HAP-1 (cell line): ENCODE results near the gene SYPL2.

Experiments
- DNase-seq, 2 experiments: peaks; one replicate each; pipeline ENCODE4 v3.0.0-alpha.2; 2016 to 2020; ENCODE audit warnings: low spot score in 2 of 2
- H3K27me3 ChIP-seq: fragments of 250-450 bp; sonication (Bioruptor Pico); 2 replicates; pipeline ENCODE4 v1.5.1; 2020; ENCODE audit warnings: low read depth, mild to moderate bottlenecking, moderate library complexity
- H3K36me3 ChIP-seq: fragments of 250-450 bp; sonication (Bioruptor Pico); replicated peaks from 2 replicates; pipeline ENCODE4 v1.5.1; 2020; ENCODE audit warnings: mild to moderate bottlenecking
- H3K4me1 ChIP-seq: fragments of 250-450 bp; sonication (Bioruptor Pico); 2 replicates; pipeline ENCODE4 v1.5.1; 2020; ENCODE audit warnings: mild to moderate bottlenecking
- H3K4me3 ChIP-seq: fragments of 250-450 bp; sonication (Bioruptor Pico); 2 replicates; pipeline ENCODE4 v1.5.1; 2020; ENCODE audit warnings: mild to moderate bottlenecking, moderate library complexity
- H3K9me3 ChIP-seq: fragments of 250-450 bp; sonication (Bioruptor Pico); 2 replicates; pipeline ENCODE4 v1.5.1; 2020; ENCODE audit warnings: mild to moderate bottlenecking, moderate library complexity
- in situ Hi-C: fragments of 300-500 bp; cut with MboI; formaldehyde crosslinking; loops from 3 replicates; pipeline ENCODE4 v1.14.3; 2020; ENCODE audit warnings: low sequenced_read_pairs, inconsistent platforms, mixed read lengths

SYPL2 gene

DNA sequence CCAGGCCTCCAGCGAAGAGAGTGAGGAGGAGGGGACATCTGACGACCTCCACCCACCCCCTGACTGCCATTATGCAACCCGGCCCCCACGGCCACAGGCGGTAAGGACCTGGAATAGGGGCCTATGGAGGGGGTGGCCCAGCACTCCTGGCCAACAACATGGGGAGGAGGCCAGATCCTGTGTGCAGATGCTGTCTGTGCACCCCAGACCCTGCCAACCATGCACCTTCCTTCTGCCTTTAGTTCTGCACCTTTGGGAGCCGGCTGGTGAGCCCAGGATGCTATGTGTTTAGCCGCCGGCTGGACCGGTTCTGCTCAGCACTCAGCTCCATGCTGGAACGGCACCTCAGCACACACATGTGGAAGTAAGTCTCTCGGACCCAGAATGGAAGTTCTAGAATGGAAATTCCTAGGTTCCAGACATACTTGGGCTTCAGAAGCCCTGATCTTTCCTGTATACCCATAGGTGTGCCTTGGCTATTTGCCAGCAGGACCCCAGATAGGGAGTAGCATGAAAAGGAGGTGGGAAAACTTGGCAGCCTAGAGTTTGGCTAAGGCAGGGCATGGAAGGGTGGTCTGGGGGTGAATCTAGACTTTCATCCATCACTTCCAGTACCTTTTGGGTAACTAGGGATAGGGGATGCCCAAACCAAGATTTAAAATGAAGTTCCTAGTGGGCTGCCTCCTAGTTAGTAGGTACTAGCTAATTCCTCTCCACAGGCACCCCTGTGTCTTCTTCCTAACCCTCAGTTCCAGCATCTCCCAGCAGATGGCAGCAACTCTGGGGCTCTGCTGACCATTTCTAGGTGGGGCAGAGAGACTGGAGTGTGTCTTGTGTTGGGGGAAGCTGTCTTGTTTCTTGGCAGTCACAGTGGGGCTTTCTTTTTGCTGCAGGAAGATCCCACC lies 23.9 kb downstream of the SYPL2 start:
- DNase-seq = peak; percentile 40 to 83
- H3K4me3 ChIP-seq = no peak overlapping the region
- H3K4me1 ChIP-seq = peaks cover 7% of the 10 kb centered on the region; the same call in 1 of the 2 replicates
- no peaks in the 10 kb centered on the region; the same call in 1 of the 2 replicates for H3K36me3 ChIP-seq
- no peaks in the 10 kb centered on the region for H3K27me3 ChIP-seq
- no peaks in the 10 kb centered on the region for H3K9me3 ChIP-seq
- in situ Hi-C loops = no loop called here

DNA sequence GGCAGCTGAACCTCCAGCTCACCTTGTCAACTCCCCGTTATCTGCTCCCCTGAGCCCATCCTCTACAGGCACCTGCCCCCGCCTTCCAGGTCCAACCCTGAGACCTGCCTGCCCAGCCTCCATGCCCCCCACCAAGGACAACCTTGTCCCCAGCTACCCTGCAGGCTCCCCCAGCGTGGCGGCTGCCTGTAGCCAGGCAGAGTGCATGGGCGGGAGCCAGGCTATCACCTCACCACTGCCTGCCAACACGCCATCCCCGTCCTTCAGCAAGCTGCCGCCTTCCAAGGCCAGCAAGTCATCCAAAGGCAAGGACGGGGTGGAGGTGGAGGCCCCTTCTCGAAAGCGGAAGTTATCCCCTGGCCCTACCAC lies 24.6 kb downstream of the SYPL2 start:
- in situ Hi-C loops = no loop called here

DNA sequence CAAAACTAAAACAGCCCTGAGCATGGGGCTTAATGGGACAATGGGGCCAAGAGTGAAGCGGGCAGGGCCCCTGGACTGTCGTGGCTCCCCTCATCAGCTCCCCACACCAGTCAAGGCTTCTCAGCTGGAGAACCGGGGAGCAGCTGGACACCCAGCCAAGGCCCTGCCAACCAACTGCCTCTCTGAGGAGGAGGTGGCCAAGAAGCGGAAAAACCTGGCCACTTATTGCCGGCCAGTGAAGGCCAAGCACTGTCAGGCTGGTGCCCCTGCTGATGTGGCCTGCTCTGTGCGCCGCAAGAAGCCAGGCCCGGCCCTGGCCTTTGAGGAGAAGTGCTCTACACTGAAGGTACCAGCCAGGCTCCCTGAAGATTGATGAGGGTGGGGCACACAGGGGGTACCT lies 25.0 kb downstream of the SYPL2 start:
- Histone ChIP-seq H3K9me3 (no peaks in the 10 kb centered on the region), H3K4me1 (peaks cover 7% of the 10 kb centered on the region; the same call in 1 of the 2 replicates), H3K4me3 (no peak overlapping the region), H3K36me3 (peaks cover 4% of the 10 kb centered on the region; the same call in 1 of the 2 replicates), H3K27me3 (no peaks in the 10 kb centered on the region)
- DNase-seq = no peak
- in situ Hi-C loops = no loop called here

More for the DNA sequence above, 24.6 kb downstream of the SYPL2 start:
- Histone ChIP-seq H3K4me1 (peaks cover 7% of the 10 kb centered on the region; the same call in 1 of the 2 replicates), H3K27me3 (no peaks in the 10 kb centered on the region), H3K9me3 (no peaks in the 10 kb centered on the region), H3K4me3 (no peak overlapping the region), H3K36me3 (no peaks in the 10 kb centered on the region; the same call in 1 of the 2 replicates)
- DNase-seq = no peak

DNA sequence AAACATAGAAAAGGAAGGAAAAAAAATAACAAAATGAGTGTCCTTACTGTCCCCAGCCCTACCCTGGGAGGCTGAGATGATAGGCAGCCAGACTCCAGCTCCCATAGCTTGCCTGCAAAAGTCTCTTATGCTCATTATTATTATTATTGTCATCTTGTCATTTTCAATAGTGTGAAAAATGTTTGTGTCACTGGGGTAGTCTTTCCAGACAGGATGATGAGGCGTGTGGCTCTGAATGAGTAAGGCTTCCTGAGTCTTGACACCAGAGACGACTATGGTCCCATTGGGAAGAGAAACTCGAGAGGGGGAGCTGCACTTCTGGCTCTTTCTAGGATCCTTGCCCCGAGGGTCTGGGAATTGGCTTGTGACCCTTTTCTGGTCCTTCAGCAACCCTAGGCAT lies 26.4 kb downstream of the SYPL2 start:
- Histone ChIP-seq H3K27me3 (no peaks in the 10 kb centered on the region), H3K36me3 (peaks cover 5% of the 10 kb centered on the region; the same call in 1 of the 2 replicates), H3K9me3 (no peaks in the 10 kb centered on the region), H3K4me1 (peaks cover 7% of the 10 kb centered on the region; the same call in 1 of the 2 replicates), H3K4me3 (no peak overlapping the region)
- DNase-seq = no peak
- in situ Hi-C loops = no loop called here

DNA sequence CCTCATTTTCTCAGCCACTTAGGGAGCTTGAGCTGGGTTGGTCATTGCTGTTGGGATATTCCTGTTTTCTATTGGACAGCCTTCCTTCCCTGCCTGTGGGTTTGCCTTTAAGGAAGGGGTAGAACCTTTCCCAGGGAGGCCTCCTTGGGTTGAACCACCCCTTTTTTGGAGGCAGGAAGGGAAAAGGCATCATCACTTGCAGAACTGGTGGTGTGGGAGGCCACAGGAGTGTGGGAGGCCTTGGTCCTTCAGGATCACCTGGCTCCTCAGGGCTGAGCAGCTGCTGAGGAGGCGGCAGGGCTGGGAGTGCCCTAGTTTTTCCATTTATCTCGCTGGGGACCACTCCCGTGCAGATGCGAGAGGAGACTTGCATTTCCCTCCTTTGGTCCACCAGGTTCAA lies 26.9 kb downstream of the SYPL2 start:
- no peak overlapping the region for H3K4me3 ChIP-seq
- DNase-seq = no peak
- peaks cover 7% of the 10 kb centered on the region; the same call in 1 of the 2 replicates for H3K4me1 ChIP-seq
- no peaks in the 10 kb centered on the region for H3K9me3 ChIP-seq
- H3K36me3 ChIP-seq = peaks cover 7% of the 10 kb centered on the region; the same call in 1 of the 2 replicates
- in situ Hi-C loops = no loop called here
- H3K27me3 ChIP-seq = no peaks in the 10 kb centered on the region

DNA sequence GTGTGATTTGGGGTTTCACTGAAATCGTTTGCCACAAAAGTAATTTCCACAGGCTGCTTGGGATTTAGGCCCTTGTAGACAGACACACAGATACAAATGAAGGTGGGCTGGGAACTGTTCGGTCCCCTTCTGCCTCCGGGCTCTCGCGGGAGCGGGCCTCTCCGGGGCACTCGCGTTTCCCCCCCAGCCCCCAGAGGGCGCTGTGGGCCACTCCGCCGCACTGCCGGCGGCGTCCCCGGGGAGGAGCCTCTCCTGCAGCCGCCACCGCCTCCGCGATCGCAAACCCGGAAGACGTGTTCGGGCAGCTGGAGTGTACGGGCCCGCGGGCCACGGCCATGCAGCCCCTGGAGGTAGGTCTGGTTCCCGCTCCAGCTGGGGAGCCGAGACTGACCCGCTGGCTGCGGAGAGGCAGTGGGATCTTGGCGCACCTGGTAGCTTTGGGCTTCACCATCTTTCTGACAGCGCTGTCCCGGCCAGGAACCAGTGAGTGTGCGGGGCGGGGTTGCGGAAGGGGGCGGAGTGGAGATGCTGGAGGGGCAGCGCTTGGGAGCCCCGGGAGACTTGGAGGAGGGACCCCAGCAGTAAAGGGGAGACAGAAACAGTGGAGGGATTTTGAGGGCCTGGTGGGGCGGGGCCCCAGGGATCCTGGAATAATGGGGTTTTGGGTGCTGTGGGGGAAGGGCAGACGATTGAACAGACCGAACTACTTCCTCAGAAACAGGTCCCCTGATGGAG lies 27.6 kb downstream of the SYPL2 start, which contains the start of gene CYB561D1:
CYB561D1 (plus strand) TSS at position 290 of the 735 bp plus-strand sequence; CDS start at position 336, 46 bp downstream.
- H3K4me3 ChIP-seq = peak within 1 kb of the TSS; percentile 99
- H3K4me1 ChIP-seq = peaks cover 7% of the 10 kb centered on the region; the same call in 1 of the 2 replicates
- DNase-seq = peak; percentile 84 to 93
- H3K9me3 ChIP-seq = no peaks in the 10 kb centered on the region
- peaks cover 7% of the 10 kb centered on the region; the same call in 1 of the 2 replicates for H3K36me3 ChIP-seq
- H3K27me3 ChIP-seq = no peaks in the 10 kb centered on the region
- in situ Hi-C loops = no loop called here

DNA sequence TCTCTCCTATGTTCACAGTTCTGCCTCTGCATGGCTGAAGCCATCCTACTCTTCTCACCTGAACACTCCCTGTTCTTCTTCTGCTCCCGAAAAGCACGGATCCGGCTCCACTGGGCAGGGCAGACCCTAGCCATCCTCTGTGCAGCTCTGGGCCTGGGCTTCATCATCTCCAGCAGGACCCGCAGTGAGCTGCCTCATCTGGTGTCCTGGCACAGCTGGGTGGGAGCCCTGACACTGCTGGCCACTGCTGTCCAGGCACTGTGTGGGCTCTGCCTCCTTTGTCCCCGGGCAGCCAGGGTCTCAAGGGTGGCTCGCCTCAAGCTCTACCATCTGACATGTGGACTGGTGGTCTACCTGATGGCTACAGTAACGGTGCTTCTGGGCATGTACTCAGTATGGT lies 29.4 kb downstream of the SYPL2 start:
- DNase-seq = no peak
- Histone ChIP-seq H3K4me1 (peaks cover 7% of the 10 kb centered on the region; the same call in 1 of the 2 replicates), H3K27me3 (no peaks in the 10 kb centered on the region), H3K36me3 (peaks cover 13% of the 10 kb centered on the region), H3K4me3 (no peak overlapping the region), H3K9me3 (no peaks in the 10 kb centered on the region)
- in situ Hi-C loops = loop anchor here (5.0 kb wide), 1 partner anchor 37 kb away; no protein-coding TSS in a partner anchor

DNA sequence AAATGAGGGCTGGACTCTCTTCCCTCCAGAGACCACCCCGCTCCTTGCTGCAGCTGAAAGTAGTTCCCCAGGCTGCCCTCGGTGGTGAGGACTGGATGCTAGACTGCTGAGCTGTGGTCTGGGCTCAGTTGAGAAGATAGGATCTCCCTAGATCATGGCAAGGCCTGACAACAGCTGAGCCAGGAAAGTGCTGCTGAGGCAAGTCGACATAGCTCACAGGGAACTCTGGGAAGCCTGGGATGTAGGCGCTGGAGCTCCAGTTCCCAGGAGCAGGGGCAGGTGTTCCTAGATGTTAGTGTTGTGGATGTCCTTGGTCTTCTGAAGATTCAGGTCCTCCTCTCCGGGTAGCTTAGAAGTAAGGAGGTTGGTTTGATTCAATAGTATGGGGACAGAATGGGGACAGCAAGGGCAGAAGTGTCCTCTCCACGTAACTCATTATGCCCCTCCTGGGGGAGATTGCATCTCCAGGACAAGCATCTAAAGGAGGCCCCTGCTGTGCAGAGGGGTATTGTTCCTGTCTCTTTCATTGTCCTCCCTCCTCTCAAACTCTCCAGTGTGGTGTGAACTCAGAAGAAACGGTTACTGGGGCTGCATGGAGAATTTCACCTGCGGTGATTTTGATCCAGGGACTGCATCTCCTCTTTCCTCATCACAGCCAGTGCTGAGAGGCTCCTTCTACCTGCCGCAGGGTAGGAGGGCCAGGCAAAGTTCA lies 31.3 kb downstream of the SYPL2 start:
- in situ Hi-C loops = loop anchor here (5.0 kb wide), 1 partner anchor 35 kb away; no protein-coding TSS in a partner anchor

DNA sequence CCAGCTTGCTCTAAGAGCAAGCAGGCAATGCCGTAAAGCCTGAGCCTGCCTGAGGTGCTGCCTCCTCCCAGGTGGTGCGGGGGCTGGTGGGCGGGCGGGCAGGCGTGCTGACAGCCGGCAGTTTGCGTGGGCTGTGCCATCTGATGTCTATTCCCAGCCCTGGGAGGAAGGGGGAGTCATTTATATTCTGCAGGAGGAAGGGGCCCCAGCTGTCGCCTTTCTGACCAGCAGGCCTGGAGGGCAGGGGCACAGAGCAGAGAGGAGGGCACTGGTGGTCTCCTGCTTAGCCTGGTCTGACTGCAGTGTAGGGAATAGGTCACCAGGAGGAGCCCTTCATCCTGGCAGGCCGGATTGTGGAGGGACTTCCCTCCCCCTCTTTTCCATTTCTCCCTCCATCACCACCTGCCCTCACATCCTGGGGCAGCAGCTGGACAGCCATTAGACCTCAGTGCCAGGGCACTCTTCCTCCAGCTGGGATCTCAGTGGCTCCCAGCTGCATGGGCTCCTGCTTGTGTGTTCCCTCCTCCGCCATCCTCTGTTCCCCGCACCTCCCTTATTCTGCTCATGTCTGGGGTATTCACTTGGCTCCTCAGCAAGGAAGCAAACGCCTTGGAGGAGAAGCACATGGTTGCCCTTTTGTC lies 31.9 kb downstream of the SYPL2 start:
- Histone ChIP-seq H3K27me3 (no peaks in the 10 kb centered on the region), H3K9me3 (no peaks in the 10 kb centered on the region), H3K4me1 (peaks cover 7% of the 10 kb centered on the region; the same call in 1 of the 2 replicates), H3K36me3 (peaks cover 14% of the 10 kb centered on the region), H3K4me3 (no peak overlapping the region)
- in situ Hi-C loops = loop anchor here (5.0 kb wide), 1 partner anchor 34 kb away; no protein-coding TSS in a partner anchor
- DNase-seq = peak in 1 of 2 experiments; percentile 63

More for the DNA sequence above, 31.3 kb downstream of the SYPL2 start:
- Histone ChIP-seq H3K36me3 (peaks cover 14% of the 10 kb centered on the region), H3K27me3 (no peaks in the 10 kb centered on the region), H3K4me3 (no peak overlapping the region), H3K4me1 (peaks cover 7% of the 10 kb centered on the region; the same call in 1 of the 2 replicates), H3K9me3 (no peaks in the 10 kb centered on the region)
- no peak for DNase-seq

DNA sequence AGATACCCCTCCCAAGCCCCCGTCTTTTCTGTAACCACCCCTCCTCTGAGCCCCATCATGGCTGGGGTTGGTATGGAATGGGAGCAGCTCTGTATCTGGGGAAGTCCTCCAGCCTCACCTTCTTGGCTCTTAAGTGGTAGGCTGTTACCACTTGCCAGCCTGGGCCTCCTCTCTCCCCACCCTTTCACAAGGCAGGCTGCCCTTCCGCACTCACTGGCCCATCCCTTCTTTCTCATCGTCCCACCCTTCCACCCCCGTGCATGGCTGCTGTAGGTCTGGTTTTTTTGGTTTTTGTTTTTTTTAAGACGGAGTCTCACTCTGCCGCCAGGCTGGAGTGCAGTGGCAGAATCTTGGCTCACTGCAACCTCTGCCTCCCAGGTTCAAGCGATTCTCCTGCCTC lies 32.7 kb downstream of the SYPL2 start:
- Histone ChIP-seq H3K36me3 (peaks cover 14% of the 10 kb centered on the region), H3K4me1 (0 out of 2 replicates have a peak, but pooled peaks cover 4% of the 10 kb centered on the region), H3K27me3 (no peaks in the 10 kb centered on the region), H3K9me3 (no peaks in the 10 kb centered on the region), H3K4me3 (no peak overlapping the region)
- DNase-seq = no peak
- in situ Hi-C loops = loop anchor here (5.0 kb wide), 1 partner anchor 33 kb away; no protein-coding TSS in a partner anchor

DNA sequence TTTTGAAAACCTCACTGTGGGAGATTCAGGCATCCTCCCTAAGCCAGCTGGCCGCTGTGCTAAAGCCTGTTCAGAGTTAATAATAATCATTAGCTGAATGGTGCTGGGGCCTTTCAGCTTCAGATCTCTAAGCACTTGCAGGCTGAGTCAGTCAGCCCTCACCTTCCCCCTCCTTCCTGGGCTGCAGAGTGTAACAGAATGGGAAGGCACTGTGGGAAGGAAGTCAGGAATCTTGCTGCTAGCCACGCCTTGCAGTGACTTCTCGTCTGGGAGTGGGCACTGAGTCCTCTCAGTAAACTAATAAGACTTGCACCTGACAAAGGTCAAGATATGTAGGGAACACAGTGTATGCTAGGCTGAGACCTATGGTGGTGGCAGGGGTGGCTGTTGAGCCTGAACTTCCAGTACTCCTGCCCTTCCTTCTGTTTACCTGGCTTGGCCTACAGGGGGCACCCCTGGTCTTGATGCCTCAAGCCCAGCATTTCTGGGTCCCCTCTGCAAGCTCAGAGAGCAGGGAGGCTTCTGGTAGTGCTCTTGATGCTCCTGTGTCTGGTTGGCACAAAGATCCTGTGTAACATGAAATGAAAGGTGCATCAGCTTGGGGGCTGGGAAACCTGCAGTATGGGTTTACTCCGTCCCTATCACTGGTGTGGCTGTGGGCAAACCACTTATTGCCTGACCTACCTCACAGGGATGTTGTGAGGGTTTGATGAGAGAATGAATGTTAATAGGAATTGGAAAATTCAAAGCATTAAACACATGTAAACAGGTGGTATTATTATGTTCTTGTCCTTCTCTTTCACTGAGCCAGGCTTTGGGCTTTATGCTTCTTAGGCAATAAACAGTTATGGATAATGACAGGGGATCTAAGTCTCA lies 33.6 kb downstream of the SYPL2 start:
- peaks cover 14% of the 10 kb centered on the region for H3K36me3 ChIP-seq
- H3K27me3 ChIP-seq = no peaks in the 10 kb centered on the region
- no peaks in the 10 kb centered on the region for H3K9me3 ChIP-seq
- in situ Hi-C loops = loop anchor here (5.0 kb wide), 1 partner anchor 32 kb away; no protein-coding TSS in a partner anchor
- H3K4me1 ChIP-seq = 0 out of 2 replicates have a peak, but pooled peaks cover 2% of the 10 kb centered on the region
- H3K4me3 ChIP-seq = no peak overlapping the region
- DNase-seq = peak in 1 of 2 experiments; percentile 67

DNA sequence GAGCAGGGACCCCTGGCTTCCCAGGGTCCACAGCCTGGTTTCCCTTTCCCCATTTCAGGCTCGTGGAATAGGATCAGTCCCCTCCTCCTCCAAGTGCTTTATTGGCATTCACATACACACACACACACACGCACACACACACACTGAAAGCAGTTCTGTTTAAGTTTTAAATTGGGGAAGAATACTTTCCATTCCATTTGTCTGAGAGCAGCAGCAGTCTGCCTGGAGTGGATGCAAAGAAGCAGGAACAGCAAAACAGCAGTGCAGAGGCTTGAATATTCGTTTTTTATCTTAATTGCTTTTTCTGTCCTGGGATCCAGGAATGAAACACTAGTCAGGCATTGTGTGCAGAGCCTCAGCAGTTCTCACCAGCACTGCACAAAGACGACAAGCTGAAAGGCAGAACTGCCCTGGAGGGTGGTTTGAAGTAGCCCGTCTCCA lies 34.6 kb downstream of the SYPL2 start:
- no peaks in the 10 kb centered on the region for H3K27me3 ChIP-seq
- DNase-seq = no peak
- no peaks in the 10 kb centered on the region for H3K4me1 ChIP-seq
- H3K36me3 ChIP-seq = peaks cover 14% of the 10 kb centered on the region
- H3K4me3 ChIP-seq = no peak overlapping the region
- H3K9me3 ChIP-seq = no peaks in the 10 kb centered on the region
- in situ Hi-C loops = no loop called here
